HG02678 (cell line): ENCODE results near the gene C20orf144.
"Not testable (repeated sequence)": the region's sequence is repeated elsewhere in the genome, so short reads cannot be mapped to it uniquely, and the experiment has no call there.

Source experiments
- ATAC-seq: cut with Tn5 transposase; IDR thresholded peaks from one replicate; pipeline ENCODE4 v1.9.1; 2021; ENCODE audit warnings: mild to moderate bottlenecking, moderate library complexity; ENCODE audit not compliant: unreplicated experiment

C20orf144 gene

GRCh38 chr20:33693289-33693688 lies 31.2 kb downstream of the C20orf144 start:
- no peak for ATAC-seq

GRCh38 chr20:33693741-33694638 lies 31.9 kb downstream of the C20orf144 start:
- no peak for ATAC-seq

- no peak for ATAC-seq
These were observed 32.5 kb downstream of the C20orf144 start for GRCh38 chr20:33694639-33695012.

- no peak for ATAC-seq
These were observed 34.3 kb downstream of the C20orf144 start for GRCh38 chr20:33696448-33696847.

GRCh38 chr20:33697129-33697528 lies 35.0 kb downstream of the C20orf144 start:
- no peak for ATAC-seq

- not testable (repeated sequence) for ATAC-seq
These were observed 36.8 kb downstream of the C20orf144 start for GRCh38 chr20:33698966-33699365.

- not testable (repeated sequence) for ATAC-seq
These were observed 38.7 kb downstream of the C20orf144 start for GRCh38 chr20:33700696-33701441.

GRCh38 chr20:33701629-33702450 lies 39.7 kb downstream of the C20orf144 start:
- ATAC-seq: no peak

- ATAC-seq: no peak
These were observed 40.7 kb downstream of the C20orf144 start for GRCh38 chr20:33702861-33703260.

GRCh38 chr20:33703498-33704137 lies 41.5 kb downstream of the C20orf144 start:
- ATAC-seq: no peak

- ATAC-seq: no peak
These were observed 42.2 kb downstream of the C20orf144 start for GRCh38 chr20:33704197-33704924.

GRCh38 chr20:33707668-33708067 lies 45.5 kb downstream of the C20orf144 start:
- no peak for ATAC-seq

GRCh38 chr20:33709398-33709797 lies 47.3 kb downstream of the C20orf144 start:
- ATAC-seq: no peak

- no peak for ATAC-seq
These were observed 47.9 kb downstream of the C20orf144 start for GRCh38 chr20:33709905-33710541.

- ATAC-seq: no peak
These were observed 48.7 kb downstream of the C20orf144 start for GRCh38 chr20:33710681-33711445.

- ATAC-seq: no peak
These were observed 49.3 kb downstream of the C20orf144 start for GRCh38 chr20:33711446-33711738.
